Liver (tissue), 3 donors: Measurements from ENCODE around the gene ANO10.

Experiments used
- CTCF ChIP-seq: fragments of 150-350 bp; IDR thresholded peaks from 2 replicates; pipeline ENCODE4 v1.5.1; 2017; ENCODE audit warnings: improper control_type of control experiment, low read depth, low read length; ENCODE audit not compliant: missing input control
- EGR1 ChIP-seq, 2 donors: IDR thresholded peaks; 2 replicates each; pipeline ENCODE4 v1.6.1; 2016 to 2018; ENCODE audit warnings: antibody characterized with exemption in 2 of 2, low read depth in 2 of 2
- JUND ChIP-seq, 2 donors: IDR thresholded peaks; 2 replicates each; pipeline ENCODE4 v1.6.1; 2016; ENCODE audit warnings: antibody characterized with exemption in 2 of 2
- MAX ChIP-seq: IDR thresholded peaks from 2 replicates; pipeline ENCODE4 v1.6.1; 2016; ENCODE audit warnings: antibody characterized with exemption
- REST ChIP-seq: IDR thresholded peaks from 2 replicates; pipeline ENCODE4 v1.6.1; 2016; ENCODE audit warnings: antibody characterized with exemption, mild to moderate bottlenecking
- SP1 ChIP-seq: IDR thresholded peaks from 2 replicates; pipeline ENCODE4 v1.6.1; 2018; ENCODE audit warnings: antibody characterized with exemption, mild to moderate bottlenecking
- TAF1 ChIP-seq: conservative IDR thresholded peaks from 2 replicates; pipeline ENCODE4 v1.6.1; 2016; ENCODE audit warnings: antibody characterized with exemption, mild to moderate bottlenecking
- YY1 ChIP-seq: IDR thresholded peaks from 2 replicates; pipeline ENCODE4 v1.6.1; 2016; ENCODE audit warnings: antibody characterized with exemption, mild to moderate bottlenecking
- donor health status: healthy.
- donor health status: healthy.

- TF ChIP-seq CTCF: no peak
- TF ChIP-seq JUND (IDR thresholded peaks at IDR 0.05): no peak
- no peak for TF ChIP-seq MAX
- TF ChIP-seq EGR1 (IDR thresholded peaks at IDR 0.05; ENCODE audit: low read depth in 2 of 2): no peak
- no peak for TF ChIP-seq YY1
- no peak for TF ChIP-seq REST
- no peak for TF ChIP-seq SP1
- no peak for TF ChIP-seq TAF1
Measured at GRCh38 chr3:43637702-43638101, 15.9 kb upstream of the ANO10 start.
